HG03135 (cell line): Measurements from ENCODE around the gene SULF2.

Source experiments
- ATAC-seq: cut with Tn5 transposase; IDR thresholded peaks from one replicate; pipeline ENCODE4 v1.9.1; 2021; ENCODE audit warnings: mild to moderate bottlenecking, moderate library complexity; ENCODE audit not compliant: unreplicated experiment

The SULF2 gene

GRCh38 chr20:47659904-47660601 lies 125.2 kb downstream of the SULF2 start:
- ATAC-seq, result no peak

- ATAC-seq, result no peak
These were observed 129.0 kb downstream of the SULF2 start for GRCh38 chr20:47656318-47656717.

GRCh38 chr20:47655635-47656034 lies 129.6 kb downstream of the SULF2 start:
- ATAC-seq, result no peak

DNA sequence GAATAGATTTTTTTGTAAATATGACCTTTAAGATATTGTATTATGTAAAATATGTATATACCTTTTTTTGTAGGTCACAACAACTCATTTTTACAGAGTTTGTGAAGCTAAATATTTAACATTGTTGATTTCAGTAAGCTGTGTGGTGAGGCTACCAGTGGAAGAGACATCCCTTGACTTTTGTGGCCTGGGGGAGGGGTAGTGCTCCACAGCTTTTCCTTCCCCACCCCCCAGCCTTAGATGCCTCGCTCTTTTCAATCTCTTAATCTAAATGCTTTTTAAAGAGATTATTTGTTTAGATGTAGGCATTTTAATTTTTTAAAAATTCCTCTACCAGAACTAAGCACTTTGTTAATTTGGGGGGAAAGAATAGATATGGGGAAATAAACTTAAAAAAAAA lies 130.9 kb downstream of the SULF2 start:
- no peak for ATAC-seq

GRCh38 chr20:47653869-47654268 lies 131.4 kb downstream of the SULF2 start:
- ATAC-seq, result no peak

- ATAC-seq, result no peak
These were observed 132.5 kb downstream of the SULF2 start for GRCh38 chr20:47652794-47653193.

GRCh38 chr20:47652301-47652700 lies 133.0 kb downstream of the SULF2 start:
- no peak for ATAC-seq

- no peak for ATAC-seq
These were observed 136.3 kb downstream of the SULF2 start for GRCh38 chr20:47648943-47649342.

- no peak for ATAC-seq
These were observed 137.3 kb downstream of the SULF2 start for GRCh38 chr20:47647994-47648393.

DNA sequence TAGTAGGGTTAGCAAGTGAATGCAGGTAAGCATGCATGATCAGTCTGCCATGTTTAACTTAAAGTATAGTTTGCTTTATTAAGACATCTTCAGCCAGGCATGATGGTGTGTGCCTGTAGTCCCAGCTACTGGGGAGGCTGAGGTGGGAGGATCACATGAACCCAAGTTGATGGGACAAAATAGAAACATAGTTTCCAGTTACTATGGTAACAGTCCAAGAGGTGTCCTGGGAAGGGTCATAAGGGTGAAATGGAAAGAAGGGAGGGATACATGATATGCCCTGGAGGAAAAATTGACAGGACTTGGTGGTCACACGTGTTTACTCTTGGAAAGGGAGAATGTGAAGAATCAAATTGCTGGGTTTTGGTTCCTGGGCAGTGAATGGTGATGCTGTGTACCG lies 139.6 kb downstream of the SULF2 start:
- ATAC-seq, result no peak

DNA sequence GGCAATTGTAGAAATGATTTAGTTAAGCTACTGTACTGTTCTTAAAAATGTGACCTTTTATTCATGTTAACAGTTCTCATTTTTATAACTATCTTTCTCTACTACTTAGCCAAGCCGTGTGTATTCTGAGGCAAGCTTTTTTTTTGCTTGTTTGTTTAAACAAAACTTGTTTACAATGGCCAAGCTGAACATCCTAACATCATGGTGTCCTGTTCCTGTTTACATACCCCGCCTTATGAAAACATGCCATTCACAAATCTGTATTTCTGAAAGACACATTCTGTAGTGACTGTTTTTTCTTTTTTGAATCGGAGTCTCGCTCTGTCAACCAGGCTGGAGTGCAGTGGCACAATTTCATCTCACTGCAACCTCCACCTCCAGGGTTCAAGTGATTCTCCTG lies 142.7 kb downstream of the SULF2 start:
- no peak for ATAC-seq

GRCh38 chr20:47642118-47642517 lies 143.2 kb downstream of the SULF2 start:
- no peak for ATAC-seq

DNA sequence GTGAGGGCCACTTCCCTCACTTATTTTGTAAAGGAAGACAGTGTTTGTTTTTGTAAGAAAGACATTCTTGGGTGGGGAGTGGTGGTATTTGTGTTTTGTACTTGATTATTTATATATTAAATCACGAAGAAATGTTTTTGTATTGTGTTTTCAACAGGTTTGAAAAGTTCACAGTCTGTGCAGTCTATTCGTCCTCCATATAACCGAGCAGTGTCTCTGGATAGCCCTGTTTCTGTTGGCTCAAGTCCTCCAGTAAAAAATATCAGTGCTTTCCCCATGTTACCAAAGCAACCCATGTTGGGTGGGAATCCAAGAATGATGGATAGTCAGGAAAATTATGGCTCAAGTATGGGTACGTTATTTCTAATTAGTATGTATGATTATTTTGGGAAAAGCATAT lies 146.4 kb downstream of the SULF2 start:
- no peak for ATAC-seq

- no peak for ATAC-seq
These were observed 150.0 kb downstream of the SULF2 start for GRCh38 chr20:47635256-47635655.

DNA sequence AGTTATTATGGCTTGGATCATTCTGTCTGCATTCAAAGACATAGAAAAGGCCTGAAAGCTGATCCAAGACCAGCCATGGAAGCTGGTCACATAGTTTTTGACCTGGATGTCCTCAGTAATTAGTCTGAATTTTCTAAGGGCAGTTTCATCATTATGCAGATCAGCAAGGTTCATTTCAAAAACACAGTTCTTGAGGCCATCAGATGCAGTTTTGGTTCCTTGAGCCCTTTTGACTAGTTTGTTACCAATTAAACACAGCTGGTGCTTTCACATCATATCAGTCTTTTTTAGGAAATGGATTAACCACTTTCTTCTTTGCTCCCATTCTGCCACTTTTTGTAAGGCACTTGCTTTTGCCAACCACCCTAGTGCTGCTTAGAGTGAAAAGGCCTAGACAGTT lies 154.2 kb downstream of the SULF2 start:
- ATAC-seq, result no peak

GRCh38 chr20:47629907-47630306 lies 155.4 kb downstream of the SULF2 start:
- ATAC-seq, result no peak

- ATAC-seq, result no peak
These were observed 157.7 kb downstream of the SULF2 start for GRCh38 chr20:47627540-47627939.

DNA sequence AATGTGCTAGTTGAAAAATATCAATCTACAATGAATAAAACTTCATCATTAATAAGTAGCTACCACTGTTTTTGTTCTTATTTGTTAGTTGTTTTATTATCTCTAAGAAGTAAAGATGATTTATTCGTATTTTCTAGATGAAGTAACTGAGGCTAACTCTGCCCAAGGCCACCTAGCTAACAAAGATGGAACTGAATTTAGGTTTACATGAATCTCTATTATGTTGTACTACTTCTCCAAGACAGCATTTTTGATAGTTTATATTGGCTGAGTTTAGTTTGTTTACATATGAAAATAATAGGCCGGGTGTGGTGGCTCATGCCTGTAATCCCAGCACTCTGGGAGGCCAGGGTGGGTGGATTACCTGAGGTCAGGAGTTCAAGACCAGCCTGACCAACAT lies 162.1 kb downstream of the SULF2 start:
- ATAC-seq, result no peak

GRCh38 chr20:47622118-47622665 lies 163.1 kb downstream of the SULF2 start:
- no peak for ATAC-seq

DNA sequence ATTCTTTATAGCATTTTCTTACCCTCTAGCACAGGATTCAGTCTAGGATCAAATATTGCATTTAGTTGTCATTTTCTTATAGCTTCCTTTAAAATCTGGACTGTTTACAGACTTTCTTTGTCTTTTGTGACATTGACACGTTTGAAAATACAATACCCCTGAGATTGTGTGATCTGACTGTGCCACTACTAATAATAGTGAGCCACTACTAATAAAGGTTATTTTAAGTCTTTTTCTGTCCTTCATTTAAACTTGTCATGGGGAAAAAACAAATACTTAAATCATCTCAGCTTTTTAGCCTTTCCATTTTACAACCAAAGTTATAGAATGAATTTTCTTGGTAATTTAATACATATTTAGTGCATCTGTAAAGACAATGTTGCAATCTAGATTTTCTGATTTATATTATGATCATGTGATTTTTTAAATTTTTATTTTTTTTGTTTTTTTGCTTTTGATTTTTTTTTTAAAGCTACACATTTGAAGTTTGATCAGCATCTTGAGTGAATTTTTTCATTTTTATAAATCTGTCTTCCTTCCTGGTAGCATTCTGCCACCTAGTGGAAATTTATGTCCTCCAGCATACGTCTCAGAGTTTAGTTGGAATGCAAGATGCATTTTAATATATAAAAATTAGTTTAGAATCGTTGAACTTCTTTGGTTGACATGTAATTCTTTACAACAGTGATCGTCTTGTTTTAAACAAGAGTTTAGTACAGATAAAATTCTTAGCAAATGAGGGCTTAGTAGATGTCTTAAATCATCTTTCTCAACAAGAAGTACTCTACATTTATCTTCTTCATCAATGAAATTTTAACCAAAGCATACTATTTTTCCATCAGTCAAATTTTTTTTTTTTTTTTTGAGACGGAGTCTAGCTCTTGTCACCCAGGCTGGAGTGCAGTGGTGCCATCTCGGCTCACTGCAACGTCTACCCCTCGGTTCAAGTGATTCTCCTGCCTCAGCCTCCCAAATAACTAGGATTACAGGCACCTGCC lies 164.2 kb downstream of the SULF2 start:
- no peak for ATAC-seq

- no peak for ATAC-seq
These were observed 166.8 kb downstream of the SULF2 start for GRCh38 chr20:47618479-47618878.
